B cell (primary cell): ENCODE results near the gene CLEC1B. TPM values are rescaled to one million over a fixed set of nuclear protein-coding genes. Genes with fewer than 3 reads are reported as not detected.

Source experiments
- ATAC-seq: fragments of 200-7000 bp; cut with Tn5 transposase; one replicate; pipeline ENCODE4 v1.10.0; 2021; ENCODE audit warnings: low read depth, mild to moderate bottlenecking, moderate number of reproducible peaks, moderate library complexity
- CTCF ChIA-PET: fragments of 350-600 bp; sonication (Branson Sonifier 250); formaldehyde crosslinking; loops from one replicate; lab custom pipeline; 2021; ENCODE audit warnings: antibody characterized with exemption, inconsistent platforms; lab: Charles Lee
- POLR2A ChIA-PET: fragments of 350-600 bp; sonication (Branson Sonifier 250); formaldehyde crosslinking; loops from one replicate; lab custom pipeline; 2021; ENCODE audit warnings: antibody characterized with exemption; lab: Charles Lee
- DNase-seq: peaks from one replicate; pipeline ENCODE4 v3.0.0; 2013
- H2AFZ ChIP-seq: 2 replicates; pipeline ENCODE4 v1.6.1; 2012; ENCODE audit warnings: mild to moderate bottlenecking, low read depth, low read length; ENCODE audit not compliant: insufficient read depth, poor library complexity, severe bottlenecking
- H3K27ac ChIP-seq, 2 donors: 1 replicate in 1 of 2; 2 replicates in 1 of 2; pipeline ENCODE4 v1.5.1; 2012 to 2013; ENCODE audit warnings: low read length in 2 of 2, mild to moderate bottlenecking in 2 of 2, moderate library complexity in 1 of 2
- H3K27me3 ChIP-seq, 4 experiments: fragments of 200-600 bp in 1 of 4; sonication (generic) in 1 of 4; replicated peaks in 1 of 4; 1 replicate in 2 of 4; 2 replicates in 2 of 4; pipeline versions ENCODE4 v1.6.1 to v1.7.0; 2013 to 2016; ENCODE audit warnings: low read length in 3 of 4, mild to moderate bottlenecking in 2 of 4, mixed read lengths in 1 of 4, moderate library complexity in 1 of 4; ENCODE audit not compliant: insufficient read depth in 4 of 4, control insufficient read depth in 3 of 4; ENCODE audit errors: control extremely low read depth in 1 of 4
- H3K36me3 ChIP-seq, 2 experiments: replicated peaks in 1 of 2; 1 replicate in 1 of 2; 2 replicates in 1 of 2; pipeline versions ENCODE4 v1.6.1 to v1.7.1; 2013; ENCODE audit warnings: low read length in 1 of 2; ENCODE audit not compliant: insufficient read depth in 2 of 2, control insufficient read depth in 1 of 2; ENCODE audit errors: control extremely low read depth in 1 of 2, extremely low read depth in 1 of 2
- H3K4me1 ChIP-seq, 2 donors: fragments of 200-600 bp in 1 of 2; sonication (generic) in 1 of 2; 1 replicate in 1 of 2; 2 replicates in 1 of 2; pipeline versions ENCODE4 v1.5.1 to v1.6.1; 2013 to 2017; ENCODE audit warnings: low read length in 2 of 2; ENCODE audit not compliant: control insufficient read depth in 2 of 2, insufficient read depth in 2 of 2
- H3K4me2 ChIP-seq: replicated peaks from 2 replicates; pipeline ENCODE3; 2012; ENCODE audit warnings: mild to moderate bottlenecking, low read depth, low read length; ENCODE audit not compliant: poor library complexity, severe bottlenecking
- H3K4me3 ChIP-seq, 5 experiments: fragments of 200-600 bp in 1 of 5; sonication (generic) in 1 of 5; 1 replicate in 3 of 5; 2 replicates in 2 of 5; pipeline versions ENCODE4 v1.5.1 to v1.7.0; 2011 to 2016; ENCODE audit warnings: low read length in 4 of 5, mild to moderate bottlenecking in 4 of 5, low read depth in 2 of 5, control low read depth in 1 of 5, moderate library complexity in 1 of 5; ENCODE audit not compliant: insufficient read depth in 1 of 5; ENCODE audit errors: control extremely low read depth in 1 of 5, extremely low read depth in 1 of 5
- H3K79me2 ChIP-seq: fragments of 200-600 bp; sonication (generic); one replicate; pipeline ENCODE4 v1.6.0; 2016; ENCODE audit warnings: low read length; ENCODE audit not compliant: control insufficient read depth, insufficient read depth
- H3K9ac ChIP-seq: fragments of 200-600 bp; sonication (generic); 2 replicates; pipeline ENCODE4 v1.6.1; 2017; ENCODE audit warnings: mild to moderate bottlenecking, low read length, moderate library complexity
- H3K9me3 ChIP-seq, 3 donors: one replicate each; pipeline versions ENCODE4 v1.6.1 to v1.7.1; 2013; ENCODE audit warnings: low read length in 2 of 3; ENCODE audit not compliant: control insufficient read depth in 2 of 3, insufficient read depth in 1 of 3; ENCODE audit errors: control extremely low read depth in 1 of 3
- H4K20me1 ChIP-seq: 2 replicates; pipeline ENCODE4 v1.6.0; 2012; ENCODE audit warnings: mild to moderate bottlenecking, low read length; ENCODE audit not compliant: insufficient read depth, control insufficient read depth, poor library complexity, severe bottlenecking
- H3K27ac Mint-ChIP-seq: one replicate; pipeline ENCODE4 v1.8.0; 2021; ENCODE audit warnings: mixed read lengths
- H3K27me3 Mint-ChIP-seq: one replicate; pipeline ENCODE4 v1.8.0; 2021; ENCODE audit warnings: mixed read lengths
- H3K4me1 Mint-ChIP-seq: one replicate; pipeline ENCODE4 v1.8.0; 2021; ENCODE audit warnings: mixed read lengths
- H3K4me3 Mint-ChIP-seq: one replicate; pipeline ENCODE4 v1.8.0; 2021; ENCODE audit warnings: mixed read lengths
- H3K9me3 Mint-ChIP-seq: one replicate; pipeline ENCODE4 v1.8.0; 2022; ENCODE audit warnings: mixed read lengths; ENCODE audit not compliant: insufficient read depth
- EZH2 ChIP-seq: IDR thresholded peaks from 2 replicates; pipeline ENCODE4 v1.6.1; 2012; ENCODE audit warnings: borderline replicate concordance, low read depth, mild to moderate bottlenecking, moderate library complexity, low read length; ENCODE audit not compliant: insufficient read depth, poor library complexity, severe bottlenecking
- WGBS: methylation state at CpG from one replicate; pipeline ENCODE4 v1.1.5; 2013; ENCODE audit warnings: missing lambda C conversion rate; ENCODE audit not compliant: insufficient coverage; 5-methylcytosine and 5-hydroxymethylcytosine counted together
- intact Hi-C: fragments of 100-400 bp; cut with micrococcal nuclease; formaldehyde crosslinking; loops from one replicate; pipeline ENCODE4 v1.10.0; 2022
- polyA plus RNA-seq: library from polyadenylated mRNA; depleted of rRNA; stranded (reverse); fragments of >200 nt; gene quantifications from 2 replicates; pipeline ENCODE4 v1.2.3, GENCODE V29; 2012
- total RNA-seq, 2 donors: library from RNA; stranded (reverse); fragments of 120-200 nt in 1 of 2; gene quantifications; 1 replicate in 1 of 2; 2 replicates in 1 of 2; pipeline versions ENCODE4 v1.2.3 to v1.2.4, GENCODE V29; 2013 to 2022
- TF ChIP-seq, protein P1 (sequence below): fragments of 200-600 bp; IDR thresholded peaks from one replicate; pipeline ENCODE4 v1.8.0; 2022; ENCODE audit warnings: antibody characterized with exemption, mild to moderate bottlenecking

The CLEC1B gene
- total and polyA plus RNA-seq, 2 donors (not counting 1 experiment from before 2014, with no cell fraction given) = not detected

DNA sequence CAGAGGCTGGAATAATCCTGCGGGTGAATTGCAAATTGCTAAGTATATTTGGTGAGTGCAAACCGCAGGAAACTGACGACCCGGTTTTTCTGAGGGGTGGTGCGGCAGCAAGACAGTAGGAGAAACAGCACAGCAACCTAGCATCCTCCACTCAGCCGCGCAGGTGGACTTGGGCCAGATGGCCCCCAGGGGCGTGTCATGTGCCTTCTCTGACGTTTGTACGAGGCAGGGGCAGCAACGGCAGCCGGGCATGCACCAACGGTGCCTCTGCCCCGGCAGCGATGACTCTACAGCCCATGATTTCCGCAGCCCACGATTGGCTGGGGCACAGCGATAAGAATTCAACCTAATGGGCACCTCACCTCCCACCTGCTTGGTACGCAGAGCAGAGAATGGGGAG lies 55.7 kb downstream of the CLEC1B start:
- H2AFZ ChIP-seq = peak overlapping the region; percentile 37
- DNase-seq (peak; percentile 62), ATAC-seq (peak; percentile 90)
- H3K4me3 ChIP-seq = peak overlapping the region in 4 of 5 experiments; percentile 5 to 34 (median 26)
- peaks cover 26% of the 10 kb centered on the region for H3K4me1 Mint-ChIP-seq
- no peak overlapping the region for H3K27ac ChIP-seq
- CTCF ChIA-PET = interaction anchor here (1.0 to 1.3 kb wide), 2 partner anchors 67 to 130 kb away, joined by 3 to 4 read pairs; partner anchors contain the start of gene CLEC12B
- peaks cover 0 to 7% (median 0%) of the 10 kb centered on the region in 4 experiments for H3K27me3 ChIP-seq
- POLR2A ChIA-PET = no interaction called here
- H3K9ac ChIP-seq = no peak overlapping the region
- H3K36me3 ChIP-seq = no peaks in the 10 kb centered on the region
- intact Hi-C loops = loop anchor here (5.0 kb wide), 2 partner anchors 64 to 191 kb away; no protein-coding TSS in a partner anchor
- H3K27ac Mint-ChIP-seq = no peak overlapping the region
- TF ChIP-seq, protein P1, sequence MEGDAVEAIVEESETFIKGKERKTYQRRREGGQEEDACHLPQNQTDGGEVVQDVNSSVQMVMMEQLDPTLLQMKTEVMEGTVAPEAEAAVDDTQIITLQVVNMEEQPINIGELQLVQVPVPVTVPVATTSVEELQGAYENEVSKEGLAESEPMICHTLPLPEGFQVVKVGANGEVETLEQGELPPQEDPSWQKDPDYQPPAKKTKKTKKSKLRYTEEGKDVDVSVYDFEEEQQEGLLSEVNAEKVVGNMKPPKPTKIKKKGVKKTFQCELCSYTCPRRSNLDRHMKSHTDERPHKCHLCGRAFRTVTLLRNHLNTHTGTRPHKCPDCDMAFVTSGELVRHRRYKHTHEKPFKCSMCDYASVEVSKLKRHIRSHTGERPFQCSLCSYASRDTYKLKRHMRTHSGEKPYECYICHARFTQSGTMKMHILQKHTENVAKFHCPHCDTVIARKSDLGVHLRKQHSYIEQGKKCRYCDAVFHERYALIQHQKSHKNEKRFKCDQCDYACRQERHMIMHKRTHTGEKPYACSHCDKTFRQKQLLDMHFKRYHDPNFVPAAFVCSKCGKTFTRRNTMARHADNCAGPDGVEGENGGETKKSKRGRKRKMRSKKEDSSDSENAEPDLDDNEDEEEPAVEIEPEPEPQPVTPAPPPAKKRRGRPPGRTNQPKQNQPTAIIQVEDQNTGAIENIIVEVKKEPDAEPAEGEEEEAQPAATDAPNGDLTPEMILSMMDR = no peak
- TF ChIP-seq EZH2 = no peak
- peaks cover 19 to 27% of the 10 kb centered on the region in 2 donors for H3K4me1 ChIP-seq
- no peaks in the 10 kb centered on the region for H4K20me1 ChIP-seq
- peaks cover 0 to 4% (median 0%) of the 10 kb centered on the region in 3 donors for H3K9me3 ChIP-seq
- peak overlapping the region; percentile 63 for H3K4me2 ChIP-seq
- H3K27me3 Mint-ChIP-seq = peaks cover 18% of the 10 kb centered on the region
- peak overlapping the region; percentile 76 for H3K4me3 Mint-ChIP-seq
- 72% methylated on average over 15 of the region's 19 CpGs for WGBS
- H3K79me2 ChIP-seq = no peaks in the 10 kb centered on the region
- H3K9me3 Mint-ChIP-seq = no peaks in the 10 kb centered on the region

Other genes starting within 250 kb of the CLEC1B start
- 44.8 and 45.1 TPM in 2 replicates for gene CD69, start 238.2 kb downstream of the CLEC1B start, total RNA-seq
- gene CD69, start 238.2 kb downstream of the CLEC1B start, polyA plus RNA-seq = 997 and 1,149 TPM in 2 replicates
- 1.2 and 1.7 TPM in 2 replicates for gene KLRF1, start 171.6 kb downstream of the CLEC1B start, total RNA-seq
- 1.0 and 2.0 TPM in 2 replicates for gene KLRF1, start 171.6 kb downstream of the CLEC1B start, polyA plus RNA-seq
- gene CLEC2B, start 129.8 kb downstream of the CLEC1B start, total RNA-seq = 30.5 and 31.6 TPM in 2 replicates
- 58.2 and 86.6 TPM in 2 replicates for gene CLEC2B, start 129.8 kb downstream of the CLEC1B start, polyA plus RNA-seq
- not detected in 2 replicates for gene KLRF2, start 117.6 kb downstream of the CLEC1B start, total RNA-seq
- 0.36 TPM in 1 of 2 replicates, not detected in the other for gene KLRF2, start 117.6 kb downstream of the CLEC1B start, polyA plus RNA-seq
- not detected in 2 replicates for gene CLEC2A, start 66.8 kb downstream of the CLEC1B start, total RNA-seq
- gene CLEC2A, start 66.8 kb downstream of the CLEC1B start, polyA plus RNA-seq = not detected in 2 replicates
- not detected in 2 replicates for gene CLEC12A, start 27.7 kb downstream of the CLEC1B start, total RNA-seq
- gene CLEC12A, start 27.7 kb downstream of the CLEC1B start, polyA plus RNA-seq = 0.76 and 1.0 TPM in 2 replicates
- not detected in 2 replicates for gene CLEC12B, start 11.5 kb upstream of the CLEC1B start, total RNA-seq
- 0.09 and 0.34 TPM in 2 replicates for gene CLEC12B, start 11.5 kb upstream of the CLEC1B start, polyA plus RNA-seq
- gene CLEC9A, start 31.6 kb upstream of the CLEC1B start, total RNA-seq = not detected in 2 replicates
- gene CLEC9A, start 31.6 kb upstream of the CLEC1B start, polyA plus RNA-seq = not detected in 2 replicates
- not detected in 2 replicates for gene CLEC1A, start 99.9 kb upstream of the CLEC1B start, total RNA-seq
- gene CLEC1A, start 99.9 kb upstream of the CLEC1B start, polyA plus RNA-seq = 0.10 TPM in 1 of 2 replicates, not detected in the other
- gene CLEC7A, start 131.1 kb upstream of the CLEC1B start, total RNA-seq = 0.67 and 0.90 TPM in 2 replicates
- gene CLEC7A, start 131.1 kb upstream of the CLEC1B start, polyA plus RNA-seq = 2.4 and 3.4 TPM in 2 replicates
- 0.12 TPM in 1 of 2 replicates, not detected in the other for gene OLR1, start 173.0 kb upstream of the CLEC1B start, total RNA-seq
- gene OLR1, start 173.0 kb upstream of the CLEC1B start, polyA plus RNA-seq = 0.07 TPM in 1 of 2 replicates, not detected in the other
- gene TMEM52B, start 179.9 kb upstream of the CLEC1B start, total RNA-seq = not detected in 2 replicates
- gene TMEM52B, start 179.9 kb upstream of the CLEC1B start, polyA plus RNA-seq = 0.03 TPM in 1 of 2 replicates, not detected in the other
- gene GABARAPL1, start 213.8 kb upstream of the CLEC1B start, total RNA-seq = 11.9 and 12.0 TPM in 2 replicates
- 4.5 and 28.1 TPM in 2 replicates for gene GABARAPL1, start 213.8 kb upstream of the CLEC1B start, polyA plus RNA-seq